Hematopoietic multipotent progenitor cell treated with erythropoietin and hydrocortisone succinate and interleukin-3 and kit ligand, for 6 days (in vitro differentiated cells): ENCODE data around the gene NTN1.

ENCODE experiments used
- DNase-seq: peaks from one replicate; pipeline ENCODE4 v3.0.0-alpha.2; 2015

NTN1 gene

GRCh38 chr17:9006175-9006767 is 15.0 kb upstream of the NTN1 start:
- DNase-seq, result no peak

GRCh38 chr17:9007052-9007714 is 14.1 kb upstream of the NTN1 start:
- no peak for DNase-seq

- DNase-seq, result no peak
These were observed 12.2 kb upstream of the NTN1 start for GRCh38 chr17:9009096-9009495.

GRCh38 chr17:9009737-9010136 is 11.6 kb upstream of the NTN1 start:
- no peak for DNase-seq

- DNase-seq, result no peak
These were observed 10.3 kb upstream of the NTN1 start for GRCh38 chr17:9011001-9011400.

- peak; percentile 69 for DNase-seq
These were observed 4.3 kb upstream of the NTN1 start for GRCh38 chr17:9016941-9017552.

- peak; percentile 13 for DNase-seq
These were observed 2.6 kb upstream of the NTN1 start for GRCh38 chr17:9018726-9019125.

- DNase-seq, result no peak
These were observed 1.1 kb upstream of the NTN1 start for GRCh38 chr17:9020096-9020823.

- DNase-seq, result no peak
These were observed 519 bp upstream of the NTN1 start for GRCh38 chr17:9020824-9021157.

GRCh38 chr17:9021992-9022572 is 772 bp downstream of the NTN1 start:
- DNase-seq, result peak; percentile 50

GRCh38 chr17:9022573-9023391 is 1.5 kb downstream of the NTN1 start:
- DNase-seq, result peak; percentile 48

- no peak for DNase-seq
These were observed 2.3 kb downstream of the NTN1 start for GRCh38 chr17:9023392-9024218.

- no peak for DNase-seq
These were observed 3.2 kb downstream of the NTN1 start for GRCh38 chr17:9024497-9024896.

- no peak for DNase-seq
These were observed 5.4 kb downstream of the NTN1 start for GRCh38 chr17:9026741-9027140.

GRCh38 chr17:9028202-9028987 is 7.1 kb downstream of the NTN1 start:
- DNase-seq, result no peak

GRCh38 chr17:9028988-9029570 is 7.8 kb downstream of the NTN1 start:
- DNase-seq, result no peak

GRCh38 chr17:9032151-9032550 is 10.8 kb downstream of the NTN1 start:
- no peak for DNase-seq

GRCh38 chr17:9032583-9032982 is 11.3 kb downstream of the NTN1 start:
- DNase-seq, result no peak

GRCh38 chr17:9035249-9035648 is 13.9 kb downstream of the NTN1 start:
- DNase-seq, result no peak

GRCh38 chr17:9036336-9036735 is 15.0 kb downstream of the NTN1 start:
- DNase-seq, result peak; percentile 47

- peak; percentile 91 for DNase-seq
These were observed 16.4 kb downstream of the NTN1 start for GRCh38 chr17:9037736-9038135.
